K562 (cell line): ENCODE data around the gene MXD3. TPM values are rescaled to one million over a fixed set of nuclear protein-coding genes. Genes with fewer than 3 reads are reported as not detected.

Experiments
- DEAF1 ChIP-seq: fragments of 450-650 bp; formaldehyde crosslinking; IDR thresholded peaks from 2 replicates; pipeline ENCODE4 v1.4.0; 2020; ENCODE audit warnings: mild to moderate bottlenecking, moderate library complexity
- ILF3 ChIP-seq: fragments of 450-650 bp; IDR thresholded peaks from 2 replicates; pipeline ENCODE4 v1.6.1; 2018; ENCODE audit warnings: antibody characterized with exemption, mild to moderate bottlenecking, moderate library complexity, borderline replicate concordance
- LARP7 ChIP-seq: fragments of 450-650 bp; IDR thresholded peaks from 2 replicates; pipeline ENCODE4 v1.6.1; 2016
- REST ChIP-seq, 2 experiments: fragments of 450-650 bp; formaldehyde crosslinking in 1 of 2; IDR thresholded peaks; 2 replicates each; pipeline versions ENCODE4 v1.4.0 to v1.6.1; 2014 to 2020; ENCODE audit warnings: mild to moderate bottlenecking in 2 of 2, borderline replicate concordance in 1 of 2, low read depth in 1 of 2
- SMARCE1 ChIP-seq: fragments of 450-650 bp; IDR thresholded peaks from 2 replicates; pipeline ENCODE4 v1.7.1; 2016; ENCODE audit warnings: mild to moderate bottlenecking
- SREBF1 ChIP-seq: fragments of 150-350 bp; IDR thresholded peaks from 2 replicates; pipeline ENCODE4 v1.6.1; 2014; ENCODE audit warnings: antibody characterized with exemption, low read depth, low read length, borderline replicate concordance
- TRIM28 ChIP-seq: fragments of 450-650 bp; IDR thresholded peaks from 2 replicates; pipeline ENCODE4 v1.6.1; 2017
- ZNF282 ChIP-seq: sonication (generic); formaldehyde crosslinking; IDR thresholded peaks from 2 replicates; pipeline ENCODE4 v1.8.1; 2023; ENCODE audit warnings: missing genetic modification reagents
- ZNF444 ChIP-seq: fragments of 250-450 bp; sonication (Bioruptor Pico); IDR thresholded peaks from 2 replicates; pipeline ENCODE4 v1.4.0; 2020; ENCODE audit warnings: mild to moderate bottlenecking, moderate library complexity
- ZNF518B ChIP-seq: fragments of 250-450 bp; sonication (Bioruptor Pico); IDR thresholded peaks from 2 replicates; pipeline ENCODE4 v1.5.0; 2021; ENCODE audit warnings: mild to moderate bottlenecking, moderate library complexity
- polyA plus RNA-seq, 8 experiments: library from polyadenylated mRNA; depleted of rRNA in 4 of 8; stranded (reverse) in 5 of 8; unstranded in 3 of 8; fragments of >200 nt; fragmentation: Nextera tagmentation in 2 of 8; fragmentation: Illumina TruSeq in 1 of 8; extraction: Ambion mirVana in 2 of 8; extraction: Trizol in 1 of 8; gene quantifications; 2 replicates each; pipeline versions ENCODE4 v1.2.1 to v1.2.3, GENCODE V29; 2011 to 2014; ENCODE audit warnings: inconsistent platforms in 1 of 8, missing spikeins in 1 of 8
- total RNA-seq, 7 experiments: library from RNA; depleted of rRNA in 6 of 7; stranded (reverse); fragments of >200 nt in 6 of 7; fragmentation: Illumina TruSeq in 2 of 7; extraction: Trizol in 2 of 7; gene quantifications; 2 replicates each; pipeline versions ENCODE4 v1.2.1 to v1.2.3, GENCODE V29; 2011 to 2021; ENCODE audit warnings: low replicate concordance in 1 of 7

The MXD3 gene
- total and polyA plus RNA-seq, 9 of the 15 experiments (the other 6 are each of a cell fraction or from before 2014, with no cell fraction given): 0.28 to 24.8 (median 4.5) TPM

GRCh38 chr5:177300236-177300880 is 11.3 kb downstream of the MXD3 start (continued):
- TF ChIP-seq REST (IDR thresholded peaks at IDR 0.05; ENCODE audit: borderline replicate concordance) (peak; percentile 4; the same call in 1 of the 2 replicates), REST (CRISPR knock-in tag; IDR thresholded peaks at IDR 0.05; ENCODE audit: low read depth) (no peak), TRIM28 (no peak), ZNF518B (no peak), ILF3 (no peak), ZNF282 (no peak), ZNF444 (no peak), DEAF1 (no peak), LARP7 (no peak), SREBF1 (no peak), SMARCE1 (peak; percentile 36; the same call in 1 of the 2 replicates)
